CD14-positive monocyte (primary cell): ENCODE measurements around the gene SNAI3. TPM values are rescaled to one million over a fixed set of nuclear protein-coding genes. Genes with fewer than 3 reads are reported as not detected.

ENCODE experiments used
- DNase-seq, 3 donors: peaks; one replicate each; pipeline ENCODE4 v3.0.0-alpha.2; 2011 to 2022
- H2AFZ ChIP-seq: 2 replicates; pipeline ENCODE4 v1.6.0; 2012; ENCODE audit warnings: mild to moderate bottlenecking, low read depth, low read length, inconsistent platforms; ENCODE audit not compliant: insufficient read depth, poor library complexity, severe bottlenecking
- H3K27ac ChIP-seq, 2 donors: 1 replicate in 1 of 2; 2 replicates in 1 of 2; pipeline ENCODE4 v1.5.1; 2012 to 2013; ENCODE audit warnings: low read length in 2 of 2, control low read depth in 1 of 2, inconsistent platforms in 1 of 2, low read depth in 1 of 2, mild to moderate bottlenecking in 1 of 2
- H3K27me3 ChIP-seq, 2 donors: one replicate each; pipeline versions ENCODE4 v1.6.0 to v1.6.1; 2011 to 2013; ENCODE audit warnings: low read length in 2 of 2; ENCODE audit not compliant: control insufficient read depth in 2 of 2, insufficient read depth in 2 of 2
- H3K36me3 ChIP-seq, 2 donors: replicated peaks in 1 of 2; 1 replicate in 1 of 2; 2 replicates in 1 of 2; pipeline versions ENCODE4 v1.5.1 to v1.6.1; 2012 to 2013; ENCODE audit warnings: low read length in 2 of 2, control low read depth in 1 of 2, inconsistent platforms in 1 of 2, mild to moderate bottlenecking in 1 of 2; ENCODE audit not compliant: insufficient read depth in 2 of 2, control insufficient read depth in 1 of 2
- H3K4me1 ChIP-seq, 2 donors: 1 replicate in 1 of 2; 2 replicates in 1 of 2; pipeline versions ENCODE4 v1.5.1 to v1.6.1; 2012 to 2013; ENCODE audit warnings: low read length in 2 of 2, control low read depth in 1 of 2, inconsistent platforms in 1 of 2, mild to moderate bottlenecking in 1 of 2, moderate library complexity in 1 of 2; ENCODE audit not compliant: insufficient read depth in 2 of 2, control insufficient read depth in 1 of 2
- H3K4me2 ChIP-seq: replicated peaks from 2 replicates; pipeline ENCODE3; 2012; ENCODE audit warnings: low read length, moderate library complexity, mild to moderate bottlenecking; ENCODE audit not compliant: poor library complexity, severe bottlenecking; ENCODE audit errors: extremely low read depth
- H3K4me3 ChIP-seq, 3 experiments: fragments of 200-600 bp in 1 of 3; sonication (generic) in 1 of 3; replicated peaks in 1 of 3; 1 replicate in 2 of 3; 2 replicates in 1 of 3; pipeline ENCODE4 v1.5.1; 2011 to 2013; ENCODE audit warnings: low read length in 3 of 3, mild to moderate bottlenecking in 3 of 3, control low read depth in 2 of 3, low read depth in 2 of 3, inconsistent platforms in 1 of 3, moderate library complexity in 1 of 3
- H3K79me2 ChIP-seq: 2 replicates; pipeline ENCODE4 v1.6.0; 2012; ENCODE audit warnings: mild to moderate bottlenecking, control low read depth, inconsistent platforms, low read length, moderate library complexity; ENCODE audit not compliant: insufficient read depth
- H3K9ac ChIP-seq: 2 replicates; pipeline ENCODE4 v1.6.0; 2017; ENCODE audit warnings: low read length, mild to moderate bottlenecking; ENCODE audit not compliant: insufficient read depth, poor library complexity, severe bottlenecking
- H3K9me3 ChIP-seq, 2 donors: replicated peaks in 1 of 2; 1 replicate in 1 of 2; 2 replicates in 1 of 2; pipeline versions ENCODE4 v1.5.1 to v1.6.1; 2012 to 2013; ENCODE audit warnings: low read length in 2 of 2, control low read depth in 1 of 2; ENCODE audit not compliant: control insufficient read depth in 1 of 2, insufficient read depth in 1 of 2
- H4K20me1 ChIP-seq: 2 replicates; pipeline ENCODE4 v1.6.0; 2012; ENCODE audit warnings: mild to moderate bottlenecking, low read length, control low read depth, moderate library complexity; ENCODE audit not compliant: insufficient read depth
- H3K27ac Mint-ChIP-seq, 7 donors: one replicate each; pipeline ENCODE4 v1.8.0; 2020; ENCODE audit warnings: mild to moderate bottlenecking in 7 of 7, mixed read lengths in 7 of 7, moderate library complexity in 6 of 7, inconsistent platforms in 2 of 7
- H3K27me3 Mint-ChIP-seq, 3 donors: one replicate each; pipeline ENCODE4 v1.8.0; 2021 to 2022; ENCODE audit warnings: low read depth in 3 of 3, mild to moderate bottlenecking in 3 of 3, mixed read lengths in 3 of 3, moderate library complexity in 3 of 3, inconsistent platforms in 1 of 3
- H3K36me3 Mint-ChIP-seq, 2 donors: one replicate each; pipeline ENCODE4 v1.8.0; 2020; ENCODE audit warnings: mixed read lengths in 2 of 2, inconsistent platforms in 1 of 2, mild to moderate bottlenecking in 1 of 2
- H3K4me1 Mint-ChIP-seq: one replicate; pipeline ENCODE4 v1.8.0; 2020; ENCODE audit warnings: mild to moderate bottlenecking, mixed read lengths
- H3K4me3 Mint-ChIP-seq, 2 donors: one replicate each; pipeline ENCODE4 v1.8.0; 2020; ENCODE audit warnings: mild to moderate bottlenecking in 2 of 2, mixed read lengths in 2 of 2, moderate library complexity in 1 of 2
- H3K9me3 Mint-ChIP-seq, 7 donors: one replicate each; pipeline ENCODE4 v1.8.0; 2020 to 2022; ENCODE audit warnings: mixed read lengths in 7 of 7, mild to moderate bottlenecking in 6 of 7, moderate library complexity in 6 of 7, inconsistent platforms in 2 of 7
- CTCF ChIP-seq: fragments of 200-600 bp; IDR thresholded peaks from one replicate; pipeline ENCODE4 v1.8.0; 2022; ENCODE audit warnings: antibody characterized with exemption, mild to moderate bottlenecking
- WGBS: methylation state at CpG from one replicate; pipeline ENCODE4 v1.1.5; 2013; ENCODE audit warnings: missing lambda C conversion rate; ENCODE audit not compliant: insufficient coverage; 5-methylcytosine and 5-hydroxymethylcytosine counted together
- intact Hi-C, 2 donors: fragments of 100-400 bp; cut with micrococcal nuclease; formaldehyde crosslinking; loops; one replicate each; pipeline versions ENCODE4 v1.15.0 to v1.15.1; 2023
- polyA plus RNA-seq, 3 donors: library from polyadenylated mRNA; depleted of rRNA in 1 of 3; unstranded in 2 of 3; stranded (reverse) in 1 of 3; fragments of 300-500 nt in 2 of 3; fragments of >200 nt in 1 of 3; fragmentation: Illumina TruSeq in 2 of 3; gene quantifications; 1 replicate in 2 of 3; 2 replicates in 1 of 3; pipeline ENCODE4 v1.2.3, GENCODE V29; 2012 to 2021

Gene SNAI3
- polyA plus RNA-seq, 3 donors, result 4.2 to 6.4 (median 5.3) TPM

- H3K36me3 Mint-ChIP-seq, result peaks cover 51 to 77% of the 10 kb centered on the region in 2 donors
- Histone ChIP-seq H3K4me2 (no peak overlapping the region), H2AFZ (no peak overlapping the region), H3K27ac (no peak overlapping the region), H3K36me3 (peaks cover 74 to 92% of the 10 kb centered on the region in 2 donors), H3K4me1 (no peaks in the 10 kb centered on the region), H3K9ac (no peak overlapping the region), H3K4me3 (no peak overlapping the region), H3K27me3 (no peaks in the 10 kb centered on the region), H4K20me1 (peaks cover 93% of the 10 kb centered on the region), H3K79me2 (peaks cover 30% of the 10 kb centered on the region), H3K9me3 (no peaks in the 10 kb centered on the region)
- intact Hi-C loops, result no loop called here
- H3K9me3 Mint-ChIP-seq, result no peaks in the 10 kb centered on the region
- no peak for DNase-seq
- 93% methylated on average over 23 of the region's 23 CpGs for WGBS
- TF ChIP-seq CTCF, result no peak
- peaks cover 0 to 1% (median 0%) of the 10 kb centered on the region in 3 donors for H3K27me3 Mint-ChIP-seq
- no peak overlapping the region for H3K27ac Mint-ChIP-seq
- H3K4me1 Mint-ChIP-seq, result no peaks in the 10 kb centered on the region
- no peak overlapping the region for H3K4me3 Mint-ChIP-seq
These were observed 48.0 kb upstream of the SNAI3 start for GRCh38 chr16:88734361-88734728.

- Histone ChIP-seq H3K9ac (no peak overlapping the region), H3K36me3 (peaks cover 72 to 88% of the 10 kb centered on the region in 2 donors)
- no peaks in the 10 kb centered on the region for H3K9me3 Mint-ChIP-seq
These were observed 47.5 kb upstream of the SNAI3 start for GRCh38 chr16:88733630-88734360.

More at GRCh38 chr16:88733630-88734360, 47.5 kb upstream of the SNAI3 start:
- no peaks in the 10 kb centered on the region for H3K4me1 ChIP-seq
- no peak overlapping the region for H3K27ac ChIP-seq
- no peak overlapping the region for H3K4me3 Mint-ChIP-seq
- DNase-seq, result no peak
- no peaks in the 10 kb centered on the region for H3K27me3 ChIP-seq
- H3K79me2 ChIP-seq, result peaks cover 30% of the 10 kb centered on the region
- WGBS, result 92% methylated on average over 22 of the region's 27 CpGs
- no peak overlapping the region for H3K4me2 ChIP-seq
- no peak for TF ChIP-seq CTCF
- no peak overlapping the region for H3K4me3 ChIP-seq
- no peak overlapping the region for H3K27ac Mint-ChIP-seq
- peaks cover 51 to 72% of the 10 kb centered on the region in 2 donors for H3K36me3 Mint-ChIP-seq
- H2AFZ ChIP-seq, result no peak overlapping the region
- H3K9me3 ChIP-seq, result no peaks in the 10 kb centered on the region
- peaks cover 88% of the 10 kb centered on the region for H4K20me1 ChIP-seq
- intact Hi-C loops, result no loop called here
- no peaks in the 10 kb centered on the region for H3K4me1 Mint-ChIP-seq
- peaks cover 0 to 1% (median 0%) of the 10 kb centered on the region in 3 donors for H3K27me3 Mint-ChIP-seq
